ENCODE data around the gene KRT77.

KRT77 gene

GRCh38 chr12:52691076-52691840 lies 12.1 kb downstream of the KRT77 start:
- DNase-seq, result no peak

- no peak for DNase-seq
Observed at GRCh38 chr12:52690351-52691075, 12.8 kb downstream of the KRT77 start.

GRCh38 chr12:52689936-52690335 lies 13.4 kb downstream of the KRT77 start:
- DNase-seq, result no peak

- DNase-seq, result no peak
Observed at GRCh38 chr12:52689239-52689638, 14.1 kb downstream of the KRT77 start.

GRCh38 chr12:52688481-52688880 lies 14.8 kb downstream of the KRT77 start:
- DNase-seq, result no peak

GRCh38 chr12:52687497-52688385 lies 15.6 kb downstream of the KRT77 start:
- no peak for DNase-seq

- DNase-seq, result no peak
Observed at GRCh38 chr12:52686756-52687487, 16.4 kb downstream of the KRT77 start.

- no peak for DNase-seq
Observed at GRCh38 chr12:52686063-52686462, 17.3 kb downstream of the KRT77 start.

- no peak for DNase-seq
Observed at GRCh38 chr12:52685406-52685890, 17.9 kb downstream of the KRT77 start.

GRCh38 chr12:52684431-52684830 lies 18.9 kb downstream of the KRT77 start:
- DNase-seq, result no peak

- no peak for DNase-seq
Observed at GRCh38 chr12:52683575-52684300, 19.6 kb downstream of the KRT77 start.

- DNase-seq, result no peak
Observed at GRCh38 chr12:52682938-52683574, 20.3 kb downstream of the KRT77 start.

GRCh38 chr12:52682381-52682660 lies 21.0 kb downstream of the KRT77 start:
- DNase-seq, result no peak

GRCh38 chr12:52681526-52682380 lies 21.6 kb downstream of the KRT77 start:
- DNase-seq, result no peak

GRCh38 chr12:52680363-52680762 lies 23.0 kb downstream of the KRT77 start, which contains the start of gene KRT1:
Gene KRT1 (minus strand): TSS chr12:52680407. CDS start chr12:52680348, 59 bp downstream.
- no peak for DNase-seq

- DNase-seq, result no peak
Observed at GRCh38 chr12:52679875-52680274, 23.4 kb downstream of the KRT77 start.

- DNase-seq, result no peak
Observed at GRCh38 chr12:52677671-52678070, 25.7 kb downstream of the KRT77 start.

GRCh38 chr12:52677126-52677525 lies 26.2 kb downstream of the KRT77 start:
- DNase-seq, result no peak

- DNase-seq, result no peak
Observed at GRCh38 chr12:52676163-52676562, 27.2 kb downstream of the KRT77 start.

- DNase-seq, result no peak
Observed at GRCh38 chr12:52675301-52675701, 28.0 kb downstream of the KRT77 start.

GRCh38 chr12:52674433-52674775 lies 28.9 kb downstream of the KRT77 start:
- DNase-seq, result no peak

Measured in NCI-H1436 treated with DMSO at 0.1 percent for 48 hours (cell line).